Osteocyte (in vitro differentiated cells): Measurements from ENCODE around the gene TENM3. TPM values are rescaled to one million over a fixed set of nuclear protein-coding genes. Genes with fewer than 3 reads are reported as not detected.

Experiments
- DNase-seq: peaks from one replicate; pipeline ENCODE4 v3.0.0; 2021; ENCODE audit warnings: mixed read lengths; ENCODE audit not compliant: unreplicated experiment; ENCODE audit errors: extremely low spot score
- H3K27ac Mint-ChIP-seq: one replicate; pipeline ENCODE4 v1.8.0; 2021; ENCODE audit warnings: mild to moderate bottlenecking, mixed read lengths; ENCODE audit not compliant: unreplicated experiment
- H3K27me3 Mint-ChIP-seq: one replicate; pipeline ENCODE4 v1.8.0; 2021; ENCODE audit warnings: mixed read lengths; ENCODE audit not compliant: unreplicated experiment
- H3K36me3 Mint-ChIP-seq: one replicate; pipeline ENCODE4 v1.8.0; 2021; ENCODE audit warnings: mixed read lengths; ENCODE audit not compliant: unreplicated experiment
- H3K4me1 Mint-ChIP-seq: one replicate; pipeline ENCODE4 v1.8.0; 2021; ENCODE audit warnings: mixed read lengths; ENCODE audit not compliant: unreplicated experiment
- H3K4me3 Mint-ChIP-seq: one replicate; pipeline ENCODE4 v1.8.0; 2021; ENCODE audit warnings: mild to moderate bottlenecking, moderate library complexity, mixed read lengths; ENCODE audit not compliant: unreplicated experiment
- H3K9me3 Mint-ChIP-seq: one replicate; pipeline ENCODE4 v1.8.0; 2021; ENCODE audit warnings: mixed read lengths; ENCODE audit not compliant: unreplicated experiment
- total RNA-seq: library from RNA; stranded (reverse); gene quantifications from 2 replicates; pipeline ENCODE4 v1.2.1, GENCODE V29; 2021
- TF ChIP-seq, protein P1 (sequence below): fragments of 200-600 bp; sonication (generic); IDR thresholded peaks from 2 replicates; pipeline ENCODE4 v1.5.0; 2021; ENCODE audit warnings: antibody characterized with exemption, mild to moderate bottlenecking, moderate library complexity

Gene TENM3
- total RNA-seq, 1 donor from 2014 or later = 78.3 TPM

DNA sequence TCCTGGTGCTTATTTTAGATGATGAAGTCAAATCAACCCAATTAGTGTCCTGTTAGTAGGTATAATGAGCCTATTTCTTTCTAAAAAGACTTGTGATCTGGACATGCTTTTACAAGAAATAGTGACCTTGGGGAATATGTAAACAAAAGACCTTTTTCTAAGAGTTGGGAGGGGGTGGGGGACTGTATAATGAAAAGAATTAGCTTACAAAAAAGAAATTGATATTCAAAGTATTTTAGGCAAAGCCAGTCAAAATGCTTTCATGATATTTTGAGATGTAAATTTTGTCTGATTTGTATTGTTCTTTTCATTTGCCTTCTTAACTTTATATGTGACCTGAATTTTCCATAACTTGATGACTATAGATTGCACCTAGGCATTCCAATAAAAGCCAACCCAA is 559.4 kb downstream of the TENM3 start:
- Mint-ChIP-seq H3K27ac (no peak overlapping the region), H3K27me3 (no peaks in the 10 kb centered on the region), H3K4me1 (peaks cover 9% of the 10 kb centered on the region), H3K9me3 (no peaks in the 10 kb centered on the region), H3K4me3 (no peak overlapping the region), H3K36me3 (peaks cover 4% of the 10 kb centered on the region)
- DNase-seq = no peak
- TF ChIP-seq, protein P1, sequence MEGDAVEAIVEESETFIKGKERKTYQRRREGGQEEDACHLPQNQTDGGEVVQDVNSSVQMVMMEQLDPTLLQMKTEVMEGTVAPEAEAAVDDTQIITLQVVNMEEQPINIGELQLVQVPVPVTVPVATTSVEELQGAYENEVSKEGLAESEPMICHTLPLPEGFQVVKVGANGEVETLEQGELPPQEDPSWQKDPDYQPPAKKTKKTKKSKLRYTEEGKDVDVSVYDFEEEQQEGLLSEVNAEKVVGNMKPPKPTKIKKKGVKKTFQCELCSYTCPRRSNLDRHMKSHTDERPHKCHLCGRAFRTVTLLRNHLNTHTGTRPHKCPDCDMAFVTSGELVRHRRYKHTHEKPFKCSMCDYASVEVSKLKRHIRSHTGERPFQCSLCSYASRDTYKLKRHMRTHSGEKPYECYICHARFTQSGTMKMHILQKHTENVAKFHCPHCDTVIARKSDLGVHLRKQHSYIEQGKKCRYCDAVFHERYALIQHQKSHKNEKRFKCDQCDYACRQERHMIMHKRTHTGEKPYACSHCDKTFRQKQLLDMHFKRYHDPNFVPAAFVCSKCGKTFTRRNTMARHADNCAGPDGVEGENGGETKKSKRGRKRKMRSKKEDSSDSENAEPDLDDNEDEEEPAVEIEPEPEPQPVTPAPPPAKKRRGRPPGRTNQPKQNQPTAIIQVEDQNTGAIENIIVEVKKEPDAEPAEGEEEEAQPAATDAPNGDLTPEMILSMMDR = no peak

GRCh38 chr4:182803235-182803634 is 560.0 kb downstream of the TENM3 start:
- Mint-ChIP-seq H3K27me3 (no peaks in the 10 kb centered on the region), H3K4me3 (no peak overlapping the region), H3K9me3 (no peaks in the 10 kb centered on the region), H3K36me3 (peaks cover 4% of the 10 kb centered on the region), H3K27ac (no peak overlapping the region), H3K4me1 (peaks cover 9% of the 10 kb centered on the region)
- TF ChIP-seq, protein P1 = no peak
- no peak for DNase-seq

GRCh38 chr4:182804131-182804530 is 560.9 kb downstream of the TENM3 start:
- DNase-seq = no peak
- H3K27ac Mint-ChIP-seq = no peak overlapping the region
- peaks cover under 1% of the 10 kb centered on the region for H3K36me3 Mint-ChIP-seq
- no peaks in the 10 kb centered on the region for H3K27me3 Mint-ChIP-seq
- H3K9me3 Mint-ChIP-seq = no peaks in the 10 kb centered on the region
- H3K4me1 Mint-ChIP-seq = peaks cover 9% of the 10 kb centered on the region
- H3K4me3 Mint-ChIP-seq = no peak overlapping the region
- TF ChIP-seq, protein P1 = no peak

- DNase-seq = no peak
- Mint-ChIP-seq H3K4me1 (peaks cover 9% of the 10 kb centered on the region), H3K27me3 (no peaks in the 10 kb centered on the region), H3K4me3 (no peak overlapping the region), H3K27ac (no peak overlapping the region), H3K36me3 (no peaks in the 10 kb centered on the region), H3K9me3 (no peaks in the 10 kb centered on the region)
- TF ChIP-seq, protein P1 = no peak
Observed at GRCh38 chr4:182805321-182805720, 562.1 kb downstream of the TENM3 start.

GRCh38 chr4:182805750-182806149 is 562.5 kb downstream of the TENM3 start:
- Mint-ChIP-seq H3K36me3 (no peaks in the 10 kb centered on the region), H3K4me3 (no peak overlapping the region), H3K27me3 (no peaks in the 10 kb centered on the region), H3K4me1 (peaks cover 9% of the 10 kb centered on the region), H3K27ac (no peak overlapping the region), H3K9me3 (no peaks in the 10 kb centered on the region)
- no peak for DNase-seq
- TF ChIP-seq, protein P1 = no peak
